ENCODE measurements around the gene CD1D.
"Not testable (repeated sequence)": the region's sequence is repeated elsewhere in the genome, so short reads cannot be mapped to it uniquely, and the experiment has no call there.

The CD1D gene

GRCh38 chr1:158180741-158181576, at the start of gene CD1D:
Gene CD1D (plus strand): TSS chr1:158180895. CDS start chr1:158181102, 207 bp downstream.
- no peak for DNase-seq (ENCODE audit: low read depth)

- DNase-seq (ENCODE audit: low read depth) = no peak
These were observed 49.5 kb upstream of the CD1D start for GRCh38 chr1:158131217-158131616.

- DNase-seq (ENCODE audit: low read depth) = no peak
These were observed 39.9 kb upstream of the CD1D start for GRCh38 chr1:158140764-158141192.

- DNase-seq (ENCODE audit: low read depth) = no peak
These were observed 35.4 kb upstream of the CD1D start for GRCh38 chr1:158145173-158145719.

GRCh38 chr1:158146165-158146564, 34.5 kb upstream of the CD1D start:
- no peak for DNase-seq (ENCODE audit: low read depth)

GRCh38 chr1:158146739-158147138, 34.0 kb upstream of the CD1D start:
- no peak for DNase-seq (ENCODE audit: low read depth)

- no peak for DNase-seq (ENCODE audit: low read depth)
These were observed 33.3 kb upstream of the CD1D start for GRCh38 chr1:158147401-158147800.

GRCh38 chr1:158147869-158148268, 32.8 kb upstream of the CD1D start:
- no peak for DNase-seq (ENCODE audit: low read depth)

GRCh38 chr1:158148468-158148867, 32.2 kb upstream of the CD1D start:
- DNase-seq (ENCODE audit: low read depth) = no peak

GRCh38 chr1:158149175-158149574, 31.5 kb upstream of the CD1D start:
- no peak for DNase-seq (ENCODE audit: low read depth)

- DNase-seq (ENCODE audit: low read depth) = peak; percentile 43
These were observed 31.0 kb upstream of the CD1D start for GRCh38 chr1:158149577-158150269.

GRCh38 chr1:158150523-158150922, 30.2 kb upstream of the CD1D start:
- DNase-seq (ENCODE audit: low read depth) = no peak

GRCh38 chr1:158153179-158153578, 27.5 kb upstream of the CD1D start:
- no peak for DNase-seq (ENCODE audit: low read depth)

- no peak for DNase-seq (ENCODE audit: low read depth)
These were observed 26.8 kb upstream of the CD1D start for GRCh38 chr1:158153746-158154444.

GRCh38 chr1:158154501-158154900, 26.2 kb upstream of the CD1D start:
- no peak for DNase-seq (ENCODE audit: low read depth)

- DNase-seq (ENCODE audit: low read depth) = no peak
These were observed 25.0 kb upstream of the CD1D start for GRCh38 chr1:158155673-158156072.

GRCh38 chr1:158159597-158159996, 21.1 kb upstream of the CD1D start:
- no peak for DNase-seq (ENCODE audit: low read depth)

GRCh38 chr1:158161446-158161845, 19.2 kb upstream of the CD1D start:
- no peak for DNase-seq (ENCODE audit: low read depth)

- DNase-seq (ENCODE audit: low read depth) = no peak
These were observed 17.4 kb upstream of the CD1D start for GRCh38 chr1:158163000-158163947.

GRCh38 chr1:158169105-158169504, 11.6 kb upstream of the CD1D start:
- DNase-seq (ENCODE audit: low read depth) = no peak

GRCh38 chr1:158175915-158176314, 4.8 kb upstream of the CD1D start:
- not testable (repeated sequence) for DNase-seq (ENCODE audit: low read depth)

Data from activated gamma-delta T cell treated with anti-CD3 and anti-CD28 coated beads, Interleukin-2, amount 50 U/mL, for 16 hours (primary cell).